GM12865 (cell line): ENCODE data around the gene IMP3.

ENCODE experiments used
- DNase-seq: peaks from one replicate; pipeline ENCODE4 v3.0.0; 2010; ENCODE audit warnings: low read depth
- H3K4me3 ChIP-seq: 2 replicates; pipeline ENCODE4 v1.5.1; 2011; ENCODE audit warnings: mild to moderate bottlenecking, low read depth, low read length, control low read depth
- CTCF ChIP-seq: IDR thresholded peaks from 2 replicates; pipeline ENCODE4 v1.5.1; 2011; ENCODE audit warnings: low read length, control low read depth, low read depth, inconsistent platforms; ENCODE audit not compliant: insufficient read depth; ENCODE audit errors: missing control alignments

The IMP3 gene

GRCh38 chr15:75649045-75649761 lies 9.2 kb upstream of the IMP3 start:
- TF ChIP-seq CTCF: no peak
- H3K4me3 ChIP-seq: no peak overlapping the region

GRCh38 chr15:75648156-75649000 lies 8.4 kb upstream of the IMP3 start:
- TF ChIP-seq CTCF: no peak
- H3K4me3 ChIP-seq: peak overlapping the region; percentile 85
- DNase-seq: no peak

More at GRCh38 chr15:75649045-75649761, 9.2 kb upstream of the IMP3 start:
- no peak for DNase-seq

- peak within 1 kb of the TSS; percentile 85 for H3K4me3 ChIP-seq
- TF ChIP-seq CTCF: peak; percentile 67
- DNase-seq: peak; percentile 53
Observed at GRCh38 chr15:75647370-75648155, 7.5 kb upstream of the IMP3 start, which contains the start of gene SNX33. SNX33 (plus strand) TSS chr15:75647912; CDS start chr15:75649103, 1,191 bp downstream.

GRCh38 chr15:75646944-75647364 lies 6.9 kb upstream of the IMP3 start:
- peak overlapping the region; percentile 85 for H3K4me3 ChIP-seq
- DNase-seq: no peak
- no peak for TF ChIP-seq CTCF

GRCh38 chr15:75646112-75646943 lies 6.3 kb upstream of the IMP3 start:
- H3K4me3 ChIP-seq: peak overlapping the region; percentile 85

More at GRCh38 chr15:75646112-75646943, 6.3 kb upstream of the IMP3 start:
- DNase-seq: no peak
- no peak for TF ChIP-seq CTCF
